UCSD-AML1 (cell line): Measurements from ENCODE around the gene SPOP.
A peak's percentile ranks its signal among the peaks of the same experiment; 100 is the strongest.

Source experiments
- DNase-seq: peaks from one replicate; lab custom pipeline; 2025; ENCODE audit not compliant: unreplicated experiment; lab: John Stamatoyannopoulos, UW

Gene SPOP

GRCh38 chr17:49588726-49589576 lies 88.9 kb downstream of the SPOP start:
- no peak for DNase-seq

- no peak for DNase-seq
These were observed 89.6 kb downstream of the SPOP start for GRCh38 chr17:49588312-49588711.

- no peak for DNase-seq
These were observed 90.4 kb downstream of the SPOP start for GRCh38 chr17:49587366-49588073.

GRCh38 chr17:49585422-49586027 lies 92.4 kb downstream of the SPOP start:
- DNase-seq, result no peak

- no peak for DNase-seq
These were observed 94.0 kb downstream of the SPOP start for GRCh38 chr17:49583889-49584288.

GRCh38 chr17:49583226-49583625 lies 94.7 kb downstream of the SPOP start:
- DNase-seq, result no peak

- no peak for DNase-seq
These were observed 95.1 kb downstream of the SPOP start for GRCh38 chr17:49582789-49583188.

- DNase-seq, result no peak
These were observed 95.7 kb downstream of the SPOP start for GRCh38 chr17:49582055-49582722.

- no peak for DNase-seq
These were observed 96.3 kb downstream of the SPOP start for GRCh38 chr17:49581648-49581998.

GRCh38 chr17:49580981-49581647 lies 96.8 kb downstream of the SPOP start:
- DNase-seq, result no peak

- DNase-seq, result no peak
These were observed 97.7 kb downstream of the SPOP start for GRCh38 chr17:49580055-49580721.

GRCh38 chr17:49579522-49579921 lies 98.4 kb downstream of the SPOP start:
- no peak for DNase-seq

- DNase-seq, result no peak
These were observed 98.9 kb downstream of the SPOP start for GRCh38 chr17:49578952-49579500.

GRCh38 chr17:49578414-49578813 lies 99.5 kb downstream of the SPOP start:
- DNase-seq, result no peak

- DNase-seq, result no peak
These were observed 99.9 kb downstream of the SPOP start for GRCh38 chr17:49577963-49578362.

- no peak for DNase-seq
These were observed 100.3 kb downstream of the SPOP start for GRCh38 chr17:49577650-49577934.

- DNase-seq, result no peak
These were observed 100.8 kb downstream of the SPOP start for GRCh38 chr17:49576917-49577649.

GRCh38 chr17:49576088-49576916 lies 101.6 kb downstream of the SPOP start:
- DNase-seq, result no peak

GRCh38 chr17:49575679-49576087 lies 102.2 kb downstream of the SPOP start, which contains the start of gene NXPH3:
Gene NXPH3 (plus strand): TSS chr17:49575871. CDS start chr17:49576220, 349 bp downstream.
- DNase-seq, result peak; percentile 79
